Prostate gland (tissue), 2 donors: ENCODE measurements around the gene NRXN3.

ENCODE experiments used
- POLR2A ChIP-seq: fragments of 450-650 bp; IDR thresholded peaks from one replicate; pipeline ENCODE4 v1.6.1; 2016; ENCODE audit warnings: antibody characterized with exemption, mild to moderate bottlenecking
- POLR2AphosphoS5 ChIP-seq: sonication (generic); formaldehyde crosslinking; IDR thresholded peaks from one replicate; pipeline ENCODE4 v1.6.1; 2017; ENCODE audit warnings: antibody characterized with exemption
- TF ChIP-seq, protein P1 (sequence below), 4 experiments: fragments of 200-600 bp in 2 of 4; fragments of 450-650 bp in 2 of 4; sonication (generic) in 2 of 4; IDR thresholded peaks; 1 replicate in 3 of 4; 2 replicates in 1 of 4; pipeline ENCODE4 v1.5.1; 2016 to 2019; ENCODE audit warnings: antibody characterized with exemption in 4 of 4, mild to moderate bottlenecking in 2 of 4, moderate library complexity in 2 of 4

GRCh38 chr14:78673845-78674244 is 503.7 kb downstream of the NRXN3 start:
- TF ChIP-seq POLR2AphosphoS5, result no peak
- TF ChIP-seq, protein P1, sequence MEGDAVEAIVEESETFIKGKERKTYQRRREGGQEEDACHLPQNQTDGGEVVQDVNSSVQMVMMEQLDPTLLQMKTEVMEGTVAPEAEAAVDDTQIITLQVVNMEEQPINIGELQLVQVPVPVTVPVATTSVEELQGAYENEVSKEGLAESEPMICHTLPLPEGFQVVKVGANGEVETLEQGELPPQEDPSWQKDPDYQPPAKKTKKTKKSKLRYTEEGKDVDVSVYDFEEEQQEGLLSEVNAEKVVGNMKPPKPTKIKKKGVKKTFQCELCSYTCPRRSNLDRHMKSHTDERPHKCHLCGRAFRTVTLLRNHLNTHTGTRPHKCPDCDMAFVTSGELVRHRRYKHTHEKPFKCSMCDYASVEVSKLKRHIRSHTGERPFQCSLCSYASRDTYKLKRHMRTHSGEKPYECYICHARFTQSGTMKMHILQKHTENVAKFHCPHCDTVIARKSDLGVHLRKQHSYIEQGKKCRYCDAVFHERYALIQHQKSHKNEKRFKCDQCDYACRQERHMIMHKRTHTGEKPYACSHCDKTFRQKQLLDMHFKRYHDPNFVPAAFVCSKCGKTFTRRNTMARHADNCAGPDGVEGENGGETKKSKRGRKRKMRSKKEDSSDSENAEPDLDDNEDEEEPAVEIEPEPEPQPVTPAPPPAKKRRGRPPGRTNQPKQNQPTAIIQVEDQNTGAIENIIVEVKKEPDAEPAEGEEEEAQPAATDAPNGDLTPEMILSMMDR (IDR thresholded peaks at IDR 0.05), result no peak
- no peak for TF ChIP-seq POLR2A
